Middle frontal gyrus (tissue), 1 donor: Measurements from ENCODE around the gene ESR2.
"Not testable (repeated sequence)": the region's sequence is repeated elsewhere in the genome, so short reads cannot be mapped to it uniquely, and the experiment has no call there.

Experiments used
- DNase-seq: peaks from one replicate; pipeline ENCODE4 v3.0.0-alpha.2; 2015; ENCODE audit warnings: low spot score; ENCODE audit errors: extremely low spot score

The ESR2 gene

GRCh38 chr14:64198486-64198885 lies 95.7 kb downstream of the ESR2 start:
- no peak for DNase-seq

GRCh38 chr14:64197996-64198395 lies 96.2 kb downstream of the ESR2 start:
- no peak for DNase-seq

- peak; percentile 66 for DNase-seq
Observed at GRCh38 chr14:64196814-64197411, 97.3 kb downstream of the ESR2 start.

- no peak for DNase-seq
Observed at GRCh38 chr14:64196056-64196455, 98.1 kb downstream of the ESR2 start.

- no peak for DNase-seq
Observed at GRCh38 chr14:64195199-64195598, 99.0 kb downstream of the ESR2 start.

- DNase-seq: no peak
Observed at GRCh38 chr14:64194404-64194803, 99.8 kb downstream of the ESR2 start.

- DNase-seq: no peak
Observed at GRCh38 chr14:64193821-64194220, 100.3 kb downstream of the ESR2 start.

- DNase-seq: no peak
Observed at GRCh38 chr14:64191756-64192155, 102.4 kb downstream of the ESR2 start.

- no peak for DNase-seq
Observed at GRCh38 chr14:64190974-64191502, 103.1 kb downstream of the ESR2 start.

GRCh38 chr14:64187331-64187730 lies 106.8 kb downstream of the ESR2 start:
- no peak for DNase-seq

- no peak for DNase-seq
Observed at GRCh38 chr14:64186231-64187129, 107.7 kb downstream of the ESR2 start.

GRCh38 chr14:64185184-64185583 lies 109.0 kb downstream of the ESR2 start:
- DNase-seq: no peak

- no peak for DNase-seq
Observed at GRCh38 chr14:64184103-64184729, 110.0 kb downstream of the ESR2 start.

GRCh38 chr14:64182908-64183307 lies 111.3 kb downstream of the ESR2 start:
- not testable (repeated sequence) for DNase-seq

- DNase-seq: no peak
Observed at GRCh38 chr14:64178814-64179213, 115.4 kb downstream of the ESR2 start.

GRCh38 chr14:64176330-64176729 lies 117.8 kb downstream of the ESR2 start:
- DNase-seq: no peak

- no peak for DNase-seq
Observed at GRCh38 chr14:64174922-64175782, 119.0 kb downstream of the ESR2 start.

GRCh38 chr14:64170181-64170580 lies 124.0 kb downstream of the ESR2 start:
- no peak for DNase-seq

- DNase-seq: no peak
Observed at GRCh38 chr14:64159588-64159987, 134.6 kb downstream of the ESR2 start.

GRCh38 chr14:64158608-64159007 lies 135.6 kb downstream of the ESR2 start:
- DNase-seq: no peak

- DNase-seq: no peak
Observed at GRCh38 chr14:64149921-64150320, 144.2 kb downstream of the ESR2 start.
